H1 (cell line): ENCODE measurements around the gene ADAMTS14. TPM values are rescaled to one million over a fixed set of nuclear protein-coding genes. Genes with fewer than 3 reads are reported as not detected.

Source experiments
- CTCF ChIA-PET: fragments of 300-600 bp; sonication (Branson Sonifier 250); formaldehyde crosslinking; loops from one replicate; lab custom pipeline; 2021; ENCODE audit not compliant: partially characterized antibody; lab: Charles Lee
- POLR2A ChIA-PET: fragments of 300-600 bp; sonication (Branson Sonifier 250); formaldehyde crosslinking; loops from one replicate; lab custom pipeline; 2021; ENCODE audit warnings: inconsistent platforms; ENCODE audit not compliant: partially characterized antibody; lab: Charles Lee
- DNase-seq, 2 experiments: peaks; one replicate each; pipeline versions ENCODE4 v3.0.0 to v3.0.0-alpha.2; 2010 to 2022; ENCODE audit warnings: low spot score in 2 of 2, low read depth in 1 of 2, mixed read lengths in 1 of 2
- FAIRE-seq: peaks from 2 replicates; lab custom pipeline; 2011; peaks lifted over from hg19 to GRCh38; lab: Jason Lieb, UNC
- H2AFZ ChIP-seq: 2 replicates; pipeline ENCODE4 v1.8.1; 2012; ENCODE audit warnings: low read length, inconsistent platforms
- H2AK5ac ChIP-seq: 2 replicates; pipeline ENCODE4 v1.6.1; 2013; ENCODE audit warnings: low read depth, low read length
- H2BK120ac ChIP-seq: replicated peaks from 2 replicates; pipeline ENCODE3; 2013; ENCODE audit warnings: low read depth, low read length, inconsistent platforms
- H2BK12ac ChIP-seq: 2 replicates; pipeline ENCODE4 v1.6.1; 2013; ENCODE audit warnings: low read depth, low read length
- H2BK15ac ChIP-seq: 2 replicates; pipeline ENCODE4 v1.6.1; 2013; ENCODE audit warnings: low read length
- H2BK20ac ChIP-seq: 2 replicates; pipeline ENCODE4 v1.6.1; 2013; ENCODE audit warnings: low read length
- H2BK5ac ChIP-seq: 2 replicates; pipeline ENCODE4 v1.6.1; 2013; ENCODE audit warnings: low read depth, low read length
- H3K14ac ChIP-seq: 2 replicates; pipeline ENCODE4 v1.6.1; 2013; ENCODE audit warnings: inconsistent platforms; ENCODE audit not compliant: insufficient read length
- H3K18ac ChIP-seq: 2 replicates; pipeline ENCODE4 v1.6.1; 2013; ENCODE audit warnings: low read length; ENCODE audit errors: extremely low read depth
- H3K23ac ChIP-seq: 2 replicates; pipeline ENCODE4 v1.6.1; 2013; ENCODE audit warnings: inconsistent platforms; ENCODE audit not compliant: insufficient read length
- H3K23me2 ChIP-seq: 2 replicates; pipeline ENCODE4 v1.6.1; 2013; ENCODE audit warnings: low read depth, low read length
- H3K27ac ChIP-seq: 2 replicates; pipeline ENCODE4 v1.6.1; 2011; ENCODE audit warnings: low read depth, low read length, inconsistent platforms
- H3K27me3 ChIP-seq, 4 experiments: replicated peaks in 1 of 4; 1 replicate in 1 of 4; 2 replicates in 3 of 4; pipeline versions ENCODE4 v1.6.1 to v1.8.1; 2011 to 2013; ENCODE audit warnings: low read length in 3 of 4, mild to moderate bottlenecking in 3 of 4, inconsistent platforms in 2 of 4, mixed read lengths in 2 of 4, moderate library complexity in 1 of 4; ENCODE audit not compliant: control insufficient read depth in 3 of 4, insufficient read depth in 3 of 4; ENCODE audit errors: extremely low read depth in 1 of 4
- H3K36me3 ChIP-seq, 4 experiments: 2 replicates each; pipeline versions ENCODE4 v1.6.1 to v1.8.1; 2011 to 2013; ENCODE audit warnings: mild to moderate bottlenecking in 4 of 4, low read length in 3 of 4, moderate library complexity in 2 of 4, control low read depth in 1 of 4, inconsistent platforms in 1 of 4; ENCODE audit not compliant: insufficient read depth in 4 of 4, control insufficient read depth in 2 of 4
- H3K4ac ChIP-seq: replicated peaks from 2 replicates; pipeline ENCODE3; 2013; ENCODE audit warnings: low read length, low read depth, mixed read lengths, inconsistent platforms; ENCODE audit not compliant: insufficient read length
- H3K4me1 ChIP-seq, 4 experiments: replicated peaks in 1 of 4; 1 replicate in 1 of 4; 2 replicates in 3 of 4; pipeline versions ENCODE4 v1.6.1 to v1.8.1; 2011 to 2013; ENCODE audit warnings: low read length in 3 of 4, inconsistent platforms in 2 of 4, mixed read lengths in 1 of 4; ENCODE audit not compliant: insufficient read depth in 4 of 4, control insufficient read depth in 3 of 4
- H3K4me2 ChIP-seq, 2 experiments: 2 replicates each; pipeline versions ENCODE4 v1.6.1 to v1.8.1; 2011 to 2013; ENCODE audit warnings: low read depth in 2 of 2, low read length in 2 of 2, control low read depth in 1 of 2, inconsistent platforms in 1 of 2, mild to moderate bottlenecking in 1 of 2; ENCODE audit not compliant: insufficient read depth in 1 of 2
- H3K4me3 ChIP-seq, 4 experiments: fragments of 200-600, 300-600 bp in 1 of 4; sonication (generic), shearing (Covaris generic), sonication (Bioruptor Twin) in 1 of 4; 2 replicates each; pipeline versions ENCODE4 v1.5.1 to v1.8.1; 2011 to 2016; ENCODE audit warnings: low read length in 4 of 4, low read depth in 3 of 4, control low read depth in 2 of 4, inconsistent platforms in 2 of 4, mild to moderate bottlenecking in 2 of 4, mixed read lengths in 1 of 4, moderate library complexity in 1 of 4; ENCODE audit not compliant: insufficient read depth in 2 of 4; ENCODE audit errors: extremely low read depth in 1 of 4
- H3K56ac ChIP-seq: replicated peaks from 2 replicates; pipeline ENCODE3; 2013; ENCODE audit warnings: low read depth, mild to moderate bottlenecking, mixed read lengths, low read length, inconsistent platforms; ENCODE audit not compliant: insufficient read length
- H3K79me1 ChIP-seq: 2 replicates; pipeline ENCODE4 v1.6.1; 2013; ENCODE audit warnings: low read depth, low read length, control low read depth
- H3K79me2 ChIP-seq, 2 experiments: 2 replicates each; pipeline versions ENCODE4 v1.6.1 to v1.8.1; 2012 to 2013; ENCODE audit warnings: low read length in 2 of 2, mild to moderate bottlenecking in 2 of 2, inconsistent platforms in 1 of 2; ENCODE audit not compliant: insufficient read depth in 2 of 2, control insufficient read depth in 1 of 2
- H3K9ac ChIP-seq, 4 experiments: replicated peaks in 1 of 4; 1 replicate in 1 of 4; 2 replicates in 3 of 4; pipeline versions ENCODE4 v1.6.1 to v1.8.1; 2011 to 2013; ENCODE audit warnings: low read depth in 3 of 4, low read length in 3 of 4, control low read depth in 2 of 4, mild to moderate bottlenecking in 2 of 4, moderate library complexity in 2 of 4, inconsistent platforms in 1 of 4; ENCODE audit errors: extremely low read depth in 1 of 4
- H3K9me3 ChIP-seq, 2 experiments: 2 replicates each; pipeline versions ENCODE4 v1.6.1 to v1.8.1; 2012 to 2013; ENCODE audit warnings: mild to moderate bottlenecking in 2 of 2, moderate library complexity in 2 of 2, control low read depth in 1 of 2, inconsistent platforms in 1 of 2, low read depth in 1 of 2, low read length in 1 of 2, mixed read lengths in 1 of 2; ENCODE audit not compliant: insufficient read depth in 2 of 2
- H4K20me1 ChIP-seq, 2 experiments: replicated peaks in 1 of 2; 2 replicates each; pipeline versions ENCODE3 to v1.8.1; 2011 to 2013; ENCODE audit warnings: inconsistent platforms in 2 of 2, low read length in 2 of 2, mild to moderate bottlenecking in 1 of 2; ENCODE audit not compliant: insufficient read depth in 2 of 2, control insufficient read depth in 1 of 2
- H4K5ac ChIP-seq: 2 replicates; pipeline ENCODE4 v1.6.1; 2013; ENCODE audit warnings: low read length, low read depth, mixed read lengths, inconsistent platforms; ENCODE audit not compliant: insufficient read length
- H4K8ac ChIP-seq: 2 replicates; pipeline ENCODE4 v1.8.0; 2013; ENCODE audit warnings: mild to moderate bottlenecking, moderate library complexity, low read length, inconsistent platforms; ENCODE audit not compliant: insufficient read depth; ENCODE audit errors: extremely low read depth
- H4K91ac ChIP-seq: replicated peaks from 2 replicates; pipeline ENCODE3; 2013; ENCODE audit warnings: low read length, mixed read lengths, inconsistent platforms; ENCODE audit not compliant: insufficient read length
- CHD1 ChIP-seq: IDR thresholded peaks from 2 replicates; pipeline ENCODE4 v1.6.1; 2012; ENCODE audit warnings: low read depth, low read length, improper control_type of control experiment
- EP300 ChIP-seq, 2 experiments: IDR thresholded peaks; 1 replicate in 1 of 2; 2 replicates in 1 of 2; pipeline ENCODE4 v1.6.1; 2011 to 2012; ENCODE audit warnings: low read depth in 2 of 2, low read length in 2 of 2, mild to moderate bottlenecking in 2 of 2, borderline replicate concordance in 1 of 2, inconsistent platforms in 1 of 2, moderate library complexity in 1 of 2
- FOSL1 ChIP-seq: IDR thresholded peaks from 2 replicates; pipeline ENCODE4 v1.6.1; 2011; ENCODE audit warnings: mild to moderate bottlenecking, low read depth, low read length, moderate library complexity; ENCODE audit not compliant: insufficient read depth
- RNF2 ChIP-seq: fragments of 200-900, 300-1000 bp; sonication (generic); IDR thresholded peaks from 2 replicates; pipeline ENCODE4 v1.7.1; 2016; ENCODE audit warnings: borderline replicate concordance, low read depth, mild to moderate bottlenecking, antibody characterized with exemption, low read length; ENCODE audit not compliant: poor library complexity, severe bottlenecking; ENCODE audit errors: missing control alignments
- SIN3A ChIP-seq, 2 experiments: IDR thresholded peaks in 1 of 2; conservative IDR thresholded peaks in 1 of 2; 2 replicates each; pipeline ENCODE4 v1.6.1; 2011 to 2012; ENCODE audit warnings: low read length in 2 of 2, improper control_type of control experiment in 1 of 2, low read depth in 1 of 2, mild to moderate bottlenecking in 1 of 2
- WGBS, 2 experiments: shearing (Covaris generic) in 1 of 2; methylation state at CpG; one replicate each; pipeline versions ENCODE4 v1.1.6 to v1.1.7; 2013 to 2015; ENCODE audit warnings: low lambda C conversion rate in 2 of 2, mixed read lengths in 2 of 2, inconsistent platforms in 1 of 2, low coverage in 1 of 2, missing lambda C conversion rate in 1 of 2; ENCODE audit not compliant: insufficient replicate concordance in 2 of 2, insufficient coverage in 1 of 2, insufficient read length in 1 of 2; ENCODE audit errors: extremely low coverage in 1 of 2, missing lambda C conversion rate in 1 of 2; 5-methylcytosine and 5-hydroxymethylcytosine counted together
- polyA plus RNA-seq, 7 experiments: library from polyadenylated mRNA; depleted of rRNA in 3 of 7; stranded (reverse) in 5 of 7; unstranded in 2 of 7; fragments of >200 nt in 5 of 7; fragments of 200-250 nt in 2 of 7; gene quantifications; 1 replicate in 5 of 7; 2 replicates in 1 of 7; 4 replicates in 1 of 7; pipeline versions ENCODE4 v1.2.1 to v1.2.3, GENCODE V29; 2011 to 2013; ENCODE audit warnings: missing spikeins in 2 of 7, mixed read lengths in 2 of 7
- total RNA-seq: library from RNA; stranded (reverse); fragmentation: NEBNext Ultra II Directional; extraction: Animal tissue kit (Norgen Biotek cat#: 25700); gene quantifications from 2 replicates; pipeline ENCODE4 v1.2.1, GENCODE V29; 2021
- TF ChIP-seq, protein P1 (sequence below), 3 experiments: IDR thresholded peaks; 1 replicate in 2 of 3; 2 replicates in 1 of 3; pipeline versions ENCODE4 v1.5.1 to v1.6.1; 2011; ENCODE audit warnings: low read length in 3 of 3, mild to moderate bottlenecking in 3 of 3, inconsistent platforms in 2 of 3, low read depth in 1 of 3, moderate library complexity in 1 of 3; ENCODE audit not compliant: insufficient read depth in 1 of 3; ENCODE audit errors: control extremely low read depth in 1 of 3

Gene ADAMTS14
- total and polyA plus RNA-seq, 2 of the 8 experiments (the other 6 are each of a cell fraction or from before 2014, with no cell fraction given) = 2.0 to 2.3 TPM

- Histone ChIP-seq H3K9me3 (peaks cover 0 to 2% of the 10 kb centered on the region in 2 experiments; a peak in 1 of 4 replicates), H4K91ac (no peak overlapping the region), H3K79me1 (no peaks in the 10 kb centered on the region), H3K4me3 (no peak overlapping the region), H3K4ac (no peak overlapping the region), H2BK5ac (no peak overlapping the region), H3K36me3 (no peaks in the 10 kb centered on the region), H2AK5ac (no peak overlapping the region), H3K79me2 (no peaks in the 10 kb centered on the region), H2BK20ac (no peak overlapping the region), H3K9ac (no peak overlapping the region), H2BK120ac (no peak overlapping the region), H3K4me2 (no peak overlapping the region), H3K4me1 (no peaks in the 10 kb centered on the region; a peak in 1 of 7 replicates), H3K56ac (no peak overlapping the region), H3K27me3 (no peaks in the 10 kb centered on the region), H3K23me2 (no peaks in the 10 kb centered on the region), H2BK15ac (no peak overlapping the region), H2AFZ (no peak overlapping the region), H3K23ac (no peak overlapping the region), H2BK12ac (no peak overlapping the region), H4K5ac (no peak overlapping the region), H3K14ac (no peak overlapping the region), H4K8ac (0 out of 2 replicates have a peak overlapping the region, but pooled peaks have one; percentile 71), H3K18ac (no peak overlapping the region), H4K20me1 (no peaks in the 10 kb centered on the region), H3K27ac (no peak overlapping the region)
- FAIRE-seq = no peak
- ChIA-PET POLR2A (interaction anchor here (0.9 kb wide), 1 partner anchor 9 kb away, joined by 3 read pairs; no protein-coding TSS in a partner anchor), CTCF (interaction anchor here (3.1 to 4.4 kb wide), 2 partner anchors 11 to 13 kb away, joined by 14 to 15 read pairs; no protein-coding TSS in a partner anchor)
- WGBS, 2 experiments = 93% methylated on average over 8 of the region's 8 CpGs; no CpG with 5 or more reads in 1 of the 2 experiments
- peak in 1 of 2 experiments; percentile 31 for DNase-seq
- TF ChIP-seq RNF2 (no peak), FOSL1 (no peak), SIN3A (conservative IDR thresholded peaks at IDR 0.05 in 1 of 2, IDR thresholded peaks at IDR 0.05 in 1 of 2; ENCODE audit: low read depth in 1 of 2, low read length in 2 of 2) (no peak), CHD1 (no peak), EP300 (IDR thresholded peaks at IDR 0.05; ENCODE audit: borderline replicate concordance in 1 of 2, low read depth in 2 of 2, low read length in 2 of 2) (no peak)
- TF ChIP-seq, protein P1, sequence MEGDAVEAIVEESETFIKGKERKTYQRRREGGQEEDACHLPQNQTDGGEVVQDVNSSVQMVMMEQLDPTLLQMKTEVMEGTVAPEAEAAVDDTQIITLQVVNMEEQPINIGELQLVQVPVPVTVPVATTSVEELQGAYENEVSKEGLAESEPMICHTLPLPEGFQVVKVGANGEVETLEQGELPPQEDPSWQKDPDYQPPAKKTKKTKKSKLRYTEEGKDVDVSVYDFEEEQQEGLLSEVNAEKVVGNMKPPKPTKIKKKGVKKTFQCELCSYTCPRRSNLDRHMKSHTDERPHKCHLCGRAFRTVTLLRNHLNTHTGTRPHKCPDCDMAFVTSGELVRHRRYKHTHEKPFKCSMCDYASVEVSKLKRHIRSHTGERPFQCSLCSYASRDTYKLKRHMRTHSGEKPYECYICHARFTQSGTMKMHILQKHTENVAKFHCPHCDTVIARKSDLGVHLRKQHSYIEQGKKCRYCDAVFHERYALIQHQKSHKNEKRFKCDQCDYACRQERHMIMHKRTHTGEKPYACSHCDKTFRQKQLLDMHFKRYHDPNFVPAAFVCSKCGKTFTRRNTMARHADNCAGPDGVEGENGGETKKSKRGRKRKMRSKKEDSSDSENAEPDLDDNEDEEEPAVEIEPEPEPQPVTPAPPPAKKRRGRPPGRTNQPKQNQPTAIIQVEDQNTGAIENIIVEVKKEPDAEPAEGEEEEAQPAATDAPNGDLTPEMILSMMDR (IDR thresholded peaks at IDR 0.05; ENCODE audit: control extremely low read depth in 1 of 3, insufficient read depth in 1 of 3, low read depth in 1 of 3, low read length in 3 of 3) = no peak
Observed at GRCh38 chr10:70771311-70772194, 99.2 kb downstream of the ADAMTS14 start.
